ENCODE data around the gene PAPLN.
"Not testable (repeated sequence)": the region's sequence is repeated elsewhere in the genome, so short reads cannot be mapped to it uniquely, and the experiment has no call there.

The PAPLN gene, protein sequence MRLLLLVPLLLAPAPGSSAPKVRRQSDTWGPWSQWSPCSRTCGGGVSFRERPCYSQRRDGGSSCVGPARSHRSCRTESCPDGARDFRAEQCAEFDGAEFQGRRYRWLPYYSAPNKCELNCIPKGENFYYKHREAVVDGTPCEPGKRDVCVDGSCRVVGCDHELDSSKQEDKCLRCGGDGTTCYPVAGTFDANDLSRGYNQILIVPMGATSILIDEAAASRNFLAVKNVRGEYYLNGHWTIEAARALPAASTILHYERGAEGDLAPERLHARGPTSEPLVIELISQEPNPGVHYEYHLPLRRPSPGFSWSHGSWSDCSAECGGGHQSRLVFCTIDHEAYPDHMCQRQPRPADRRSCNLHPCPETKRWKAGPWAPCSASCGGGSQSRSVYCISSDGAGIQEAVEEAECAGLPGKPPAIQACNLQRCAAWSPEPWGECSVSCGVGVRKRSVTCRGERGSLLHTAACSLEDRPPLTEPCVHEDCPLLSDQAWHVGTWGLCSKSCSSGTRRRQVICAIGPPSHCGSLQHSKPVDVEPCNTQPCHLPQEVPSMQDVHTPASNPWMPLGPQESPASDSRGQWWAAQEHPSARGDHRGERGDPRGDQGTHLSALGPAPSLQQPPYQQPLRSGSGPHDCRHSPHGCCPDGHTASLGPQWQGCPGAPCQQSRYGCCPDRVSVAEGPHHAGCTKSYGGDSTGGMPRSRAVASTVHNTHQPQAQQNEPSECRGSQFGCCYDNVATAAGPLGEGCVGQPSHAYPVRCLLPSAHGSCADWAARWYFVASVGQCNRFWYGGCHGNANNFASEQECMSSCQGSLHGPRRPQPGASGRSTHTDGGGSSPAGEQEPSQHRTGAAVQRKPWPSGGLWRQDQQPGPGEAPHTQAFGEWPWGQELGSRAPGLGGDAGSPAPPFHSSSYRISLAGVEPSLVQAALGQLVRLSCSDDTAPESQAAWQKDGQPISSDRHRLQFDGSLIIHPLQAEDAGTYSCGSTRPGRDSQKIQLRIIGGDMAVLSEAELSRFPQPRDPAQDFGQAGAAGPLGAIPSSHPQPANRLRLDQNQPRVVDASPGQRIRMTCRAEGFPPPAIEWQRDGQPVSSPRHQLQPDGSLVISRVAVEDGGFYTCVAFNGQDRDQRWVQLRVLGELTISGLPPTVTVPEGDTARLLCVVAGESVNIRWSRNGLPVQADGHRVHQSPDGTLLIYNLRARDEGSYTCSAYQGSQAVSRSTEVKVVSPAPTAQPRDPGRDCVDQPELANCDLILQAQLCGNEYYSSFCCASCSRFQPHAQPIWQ

DNA sequence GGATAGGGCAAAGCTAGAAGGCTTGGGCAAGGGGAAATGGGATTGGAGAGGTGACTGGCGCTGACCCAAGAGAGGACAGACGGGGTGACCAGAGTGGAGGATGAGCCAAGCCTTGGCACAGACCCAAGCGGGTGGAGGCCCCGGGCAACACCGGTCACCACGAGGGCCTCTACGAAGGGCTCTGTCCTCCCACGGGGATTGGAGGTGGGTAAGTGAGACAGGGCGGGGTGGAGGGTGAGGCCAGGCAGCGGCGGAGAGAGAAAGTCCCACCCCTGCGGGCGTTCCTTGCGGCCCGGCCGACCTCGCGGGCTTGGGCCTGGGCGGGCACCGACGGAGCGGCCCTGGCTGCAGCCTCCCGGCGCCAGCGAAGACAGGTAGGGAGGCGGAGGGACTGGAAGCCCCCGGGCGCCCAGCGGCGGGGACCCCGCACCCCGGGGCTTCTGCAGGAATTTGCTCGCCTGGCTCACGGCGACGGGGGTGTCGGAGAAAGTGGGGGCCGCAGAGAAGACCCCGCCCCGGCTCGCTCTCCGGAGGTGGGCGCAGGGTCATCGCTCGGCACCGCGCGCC is at the start of gene PAPLN:
Gene PAPLN (plus strand): TSS at position 288 of the 567 bp plus-strand sequence. CDS start 2,273 bp downstream, outside the sequence.
- DNase-seq, result no peak

DNA sequence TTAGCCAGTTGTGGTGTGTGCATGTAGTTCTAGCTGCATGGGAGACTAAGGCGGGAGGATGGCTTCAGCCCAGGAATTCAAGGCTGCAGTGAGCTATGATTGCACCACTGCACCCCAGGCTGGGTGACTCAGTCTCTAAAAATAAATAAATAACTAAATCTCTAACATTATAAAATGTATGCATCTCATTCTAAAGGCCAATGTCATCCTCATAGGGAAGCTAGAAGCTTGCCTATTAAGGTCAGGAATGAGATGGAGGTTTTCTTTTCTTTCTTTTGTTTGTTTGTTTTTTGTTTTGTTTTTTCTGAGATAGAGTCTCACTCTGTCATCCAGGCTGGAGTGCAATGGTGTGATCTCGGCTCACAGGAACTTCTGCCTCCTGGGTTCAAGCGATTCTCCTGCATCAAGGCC is 48.8 kb upstream of the PAPLN start:
- DNase-seq, result no peak

DNA sequence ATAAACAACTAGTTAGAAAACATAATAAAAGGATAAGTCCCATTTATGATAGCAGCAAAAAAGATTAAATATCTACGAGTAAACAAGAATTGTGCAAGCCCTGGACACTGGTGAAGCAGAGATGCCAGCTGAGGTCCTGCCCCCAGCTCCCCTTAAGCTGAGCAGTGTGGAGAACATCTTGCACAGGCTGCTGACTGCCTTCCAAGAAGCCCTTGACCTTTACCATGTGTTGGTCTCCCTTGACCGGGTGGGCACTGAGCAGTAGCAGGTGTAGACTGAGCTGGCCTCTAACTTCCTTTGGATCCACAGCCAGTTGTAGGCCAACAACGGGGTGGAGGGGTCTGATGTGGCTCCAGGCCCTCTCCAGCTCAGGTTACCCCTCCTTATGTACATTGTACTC is 47.7 kb upstream of the PAPLN start:
- no peak for DNase-seq

DNA sequence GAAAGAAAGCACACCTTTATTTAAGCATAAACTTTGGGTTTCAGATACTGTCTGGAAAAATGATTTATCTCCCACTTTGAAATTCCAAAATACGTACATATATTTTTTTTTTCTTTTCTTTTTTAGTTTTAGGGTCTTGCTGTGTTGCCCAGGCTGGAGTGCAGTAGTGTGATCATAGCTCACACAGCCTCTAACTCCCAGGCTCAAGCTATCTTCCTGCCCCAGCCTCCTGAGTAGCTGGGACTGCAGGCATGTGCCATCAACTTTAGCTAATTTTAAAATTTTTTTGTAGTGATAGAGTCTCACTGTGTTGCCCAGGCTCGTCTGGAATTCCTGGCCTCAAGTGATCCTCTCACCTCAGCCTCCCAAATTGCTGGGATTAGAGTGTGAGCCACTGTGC is 45.9 kb upstream of the PAPLN start:
- DNase-seq, result no peak

DNA sequence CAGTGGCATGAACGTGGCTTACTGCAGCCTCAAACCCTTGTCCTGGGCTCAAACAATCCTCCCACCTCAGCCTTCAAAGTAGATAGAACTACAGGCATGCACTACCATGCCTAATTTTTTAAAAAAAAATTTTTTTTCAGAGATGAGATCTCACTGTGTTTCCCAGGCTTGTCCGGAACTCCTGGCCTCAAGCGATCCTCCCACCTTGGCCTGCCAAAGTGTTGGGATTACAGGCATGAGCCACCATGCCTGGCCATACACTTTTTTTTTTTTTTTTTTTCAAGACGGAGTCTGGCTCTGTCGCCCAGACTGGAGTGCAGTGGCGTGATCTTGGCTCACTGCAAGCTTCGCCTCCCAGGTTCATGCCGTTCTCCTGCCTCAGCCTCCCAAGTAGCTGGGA is 43.0 kb upstream of the PAPLN start:
- DNase-seq, result not testable (repeated sequence)

DNA sequence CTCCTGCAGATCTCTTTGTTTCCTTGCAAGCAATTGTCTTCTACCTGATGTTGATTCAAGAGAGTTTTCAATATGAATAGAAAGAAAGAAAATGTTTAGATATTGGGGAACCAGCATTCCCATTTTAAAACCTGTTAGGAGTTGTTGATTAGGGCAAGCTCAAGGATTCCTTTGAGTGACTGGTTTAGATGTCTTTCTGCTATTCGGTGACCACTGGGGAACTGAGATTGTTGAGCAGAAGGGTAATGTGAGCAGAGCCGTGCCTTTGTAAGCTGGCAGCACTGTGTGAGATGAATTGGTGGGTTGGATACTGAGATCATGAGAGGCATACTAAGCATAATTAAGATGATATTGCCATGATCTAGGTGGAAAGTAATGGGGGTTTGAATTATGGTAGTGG is 39.1 kb upstream of the PAPLN start:
- no peak for DNase-seq

DNA sequence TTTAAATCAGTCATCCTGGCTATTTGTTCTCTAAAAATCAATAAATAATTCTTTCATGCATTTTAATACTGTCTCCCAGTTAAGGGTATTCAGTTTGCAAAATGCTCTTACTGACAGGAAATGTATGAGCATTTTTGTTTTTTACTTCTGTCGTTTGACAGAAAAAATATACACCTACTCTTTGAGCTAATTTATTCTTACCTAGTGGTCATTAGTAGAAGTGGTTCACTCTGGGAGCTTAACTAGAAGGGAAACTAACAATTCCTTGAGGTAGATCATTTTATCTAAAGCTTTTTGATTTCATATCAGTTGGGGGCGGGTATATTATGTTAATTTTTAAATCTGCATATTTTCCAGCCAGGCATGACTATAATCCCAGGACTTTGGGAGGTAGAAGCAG is 33.8 kb upstream of the PAPLN start:
- no peak for DNase-seq

DNA sequence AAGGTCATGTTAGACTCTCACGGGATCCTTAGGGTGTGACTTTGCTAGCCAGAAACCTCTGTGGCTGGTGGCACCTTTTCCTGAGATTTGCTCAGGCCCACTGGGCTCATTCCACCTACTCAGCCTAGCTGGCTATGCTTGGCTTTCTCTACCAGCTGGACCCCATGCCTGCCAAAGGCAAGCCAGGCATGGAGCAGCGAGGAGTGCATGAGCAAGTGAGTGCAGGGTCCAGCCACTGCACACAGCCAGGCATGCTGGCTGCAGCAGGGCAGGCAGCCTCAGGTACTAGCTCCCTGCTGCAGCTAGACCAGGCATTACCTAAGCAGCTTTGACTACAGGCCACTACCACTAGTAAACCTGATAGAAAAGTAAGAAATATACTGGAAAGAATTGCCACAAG is 29.7 kb upstream of the PAPLN start:
- no peak for DNase-seq

DNA sequence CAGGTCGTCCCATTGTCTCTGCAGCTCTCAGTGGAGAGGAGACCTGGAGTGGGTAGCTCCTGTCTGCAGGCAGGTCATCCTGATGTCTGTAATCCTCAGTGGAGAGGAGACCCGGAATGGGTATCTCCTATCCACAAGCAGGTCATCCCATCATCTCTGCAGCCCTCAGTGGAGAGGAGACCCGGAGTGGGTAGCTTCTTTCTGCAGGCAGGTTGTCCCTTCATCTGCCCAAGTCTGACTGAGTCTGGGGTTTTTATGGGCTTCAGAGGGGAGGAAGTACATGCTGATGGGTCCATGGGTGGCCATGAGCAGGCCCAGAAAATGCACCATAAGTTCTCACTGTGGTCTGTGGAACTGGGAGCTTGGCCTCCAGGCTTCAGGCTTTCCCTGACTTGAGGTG is 28.9 kb upstream of the PAPLN start:
- no peak for DNase-seq

DNA sequence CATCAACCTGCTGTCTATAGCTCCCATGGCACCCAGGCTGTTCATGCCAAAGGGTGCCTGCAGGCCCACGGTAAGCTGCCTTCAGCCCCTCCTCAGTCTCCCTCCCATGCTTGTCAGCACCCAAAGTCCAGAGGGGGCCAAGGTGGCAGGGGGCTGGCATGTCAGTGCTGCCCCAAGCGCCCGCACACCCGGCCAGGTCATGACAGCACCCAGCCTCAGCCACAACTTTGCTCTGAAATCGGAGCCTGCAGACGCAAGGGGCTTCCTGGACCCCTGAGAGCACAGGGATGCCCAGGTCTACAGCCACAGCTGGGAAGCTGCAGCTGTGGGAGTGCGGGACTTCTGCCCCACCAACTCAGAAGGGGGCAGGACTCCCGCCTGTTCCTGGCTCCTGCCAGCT is 28.5 kb upstream of the PAPLN start:
- no peak for DNase-seq

DNA sequence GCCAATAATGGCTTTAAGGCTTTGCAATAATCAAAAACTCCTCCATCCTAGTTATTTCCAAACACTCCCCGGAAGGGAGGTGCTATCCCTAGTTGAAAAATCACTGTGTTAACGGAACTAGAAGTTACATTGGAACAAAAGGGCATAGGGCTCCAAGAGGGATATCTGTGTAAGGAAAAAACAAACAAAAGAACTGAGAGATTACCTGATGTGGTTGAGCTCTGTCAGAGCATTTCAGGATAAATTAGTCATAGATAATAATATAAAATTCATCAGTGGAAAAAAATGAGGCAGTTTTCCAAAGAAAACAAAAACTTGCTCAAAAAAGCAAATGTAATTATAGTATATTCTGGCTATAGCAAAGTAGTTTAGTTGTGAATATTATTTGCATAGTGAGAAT is 27.4 kb upstream of the PAPLN start:
- DNase-seq, result no peak

DNA sequence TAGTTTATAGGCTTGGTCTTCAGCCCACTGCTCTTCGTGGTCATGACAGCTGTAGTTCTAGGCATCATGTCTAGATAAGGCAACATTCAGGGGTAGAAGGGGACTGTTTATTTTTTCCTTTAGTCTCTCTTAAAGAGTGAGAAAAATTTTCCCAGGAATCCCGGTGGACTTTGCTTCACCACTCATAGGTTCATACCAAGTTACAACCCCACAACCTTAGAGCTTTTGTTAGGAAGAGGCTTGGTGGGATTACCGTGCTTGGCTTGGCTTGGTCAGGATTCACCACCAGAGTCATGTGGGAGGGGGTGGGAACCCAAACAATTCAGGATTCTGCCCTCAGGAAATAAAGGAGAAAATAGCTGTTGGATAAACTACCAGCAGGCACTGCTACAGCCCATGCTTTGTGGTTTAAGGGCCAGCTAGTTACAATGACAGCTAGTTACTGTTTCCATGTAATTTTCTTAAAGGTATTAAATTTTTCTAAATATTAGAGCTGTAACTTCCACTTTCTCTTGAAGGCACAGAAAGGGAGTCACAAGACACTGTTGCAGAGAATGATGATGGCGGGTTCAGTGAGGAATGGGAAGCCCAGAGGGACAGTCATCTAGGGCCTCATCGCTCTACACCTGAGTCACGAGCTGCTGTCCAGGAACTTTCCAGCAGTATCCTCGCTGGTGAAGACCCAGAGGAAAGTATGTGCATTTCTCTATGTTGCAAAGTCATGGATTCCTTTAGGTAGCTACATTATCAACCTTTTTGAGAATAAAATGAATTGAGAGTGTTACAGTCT is 25.9 kb upstream of the PAPLN start:
- DNase-seq, result no peak

DNA sequence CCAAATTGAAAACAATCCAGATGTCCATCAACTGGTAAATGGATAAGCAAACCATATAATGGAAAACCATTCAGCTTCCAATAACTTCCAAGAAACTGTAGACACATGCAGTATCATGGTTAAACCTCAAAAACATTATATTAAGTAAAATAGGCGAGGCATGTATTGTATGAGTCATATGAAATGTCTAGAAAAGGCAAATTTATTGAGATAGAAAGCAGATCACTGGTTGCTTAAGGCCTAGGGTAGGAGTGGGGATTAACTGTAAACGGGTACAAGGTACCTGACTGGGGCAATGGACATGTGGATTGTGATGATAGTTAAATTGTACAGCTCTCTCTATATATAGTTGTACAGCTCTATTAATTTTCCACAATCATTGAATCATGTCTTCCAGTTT is 21.3 kb upstream of the PAPLN start:
- no peak for DNase-seq

DNA sequence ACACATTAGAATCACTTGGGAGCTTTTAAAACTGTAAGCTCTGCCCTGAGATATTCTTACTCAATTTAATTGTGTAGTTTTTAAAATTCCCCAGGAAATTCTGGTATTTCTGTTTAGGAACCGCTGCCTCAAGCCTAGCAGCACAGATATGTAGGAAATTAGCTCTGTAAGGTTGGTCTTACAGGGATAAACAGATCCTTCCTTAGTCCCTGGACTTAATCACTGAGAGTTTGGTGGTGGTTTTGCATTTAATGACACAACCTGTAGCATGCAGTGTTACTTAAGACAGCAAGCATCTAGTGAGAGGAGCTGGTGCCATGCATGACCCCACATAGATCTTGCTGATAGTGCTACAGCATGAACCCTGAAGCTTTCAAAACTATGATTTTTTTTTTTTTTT is 19.9 kb upstream of the PAPLN start:
- DNase-seq, result no peak

DNA sequence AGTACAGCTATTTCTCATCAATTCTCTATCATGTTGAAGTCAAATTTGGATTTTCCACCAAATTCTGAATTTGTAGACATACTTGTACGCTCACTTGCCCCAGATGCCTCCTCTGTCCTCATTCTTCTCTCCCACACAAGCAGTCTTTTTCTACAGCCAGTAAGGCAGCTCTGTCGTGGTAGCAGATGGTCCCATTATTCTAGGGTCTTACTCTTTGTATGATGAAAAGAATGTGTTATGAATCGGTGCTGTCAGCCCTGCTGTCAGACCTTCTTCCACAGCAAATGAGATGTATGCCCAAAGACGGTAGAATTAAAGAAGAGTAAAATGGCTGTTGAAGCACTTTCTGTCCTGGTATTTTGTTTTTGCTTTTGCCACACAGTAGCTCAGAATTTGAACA is 17.2 kb upstream of the PAPLN start:
- no peak for DNase-seq

DNA sequence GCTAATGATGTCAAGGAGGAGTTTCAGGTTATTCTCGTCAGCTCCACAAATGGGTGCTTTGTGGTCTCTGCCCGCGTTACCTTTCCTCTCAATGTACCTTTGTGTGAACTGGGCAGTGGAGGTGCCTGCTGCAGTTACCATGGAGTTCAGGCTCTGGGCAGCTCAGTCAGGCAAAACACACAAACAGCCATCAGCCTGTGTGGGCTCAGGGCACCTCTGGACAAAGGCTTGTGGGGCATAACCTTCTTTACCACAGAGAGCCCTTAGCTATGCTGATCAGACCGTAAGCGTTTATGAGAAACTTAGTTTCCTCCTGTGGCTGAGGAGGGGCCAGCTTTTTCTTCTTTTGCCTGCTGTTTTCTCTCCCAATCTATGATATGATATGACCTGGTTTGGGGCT is 16.7 kb upstream of the PAPLN start:
- DNase-seq, result no peak

DNA sequence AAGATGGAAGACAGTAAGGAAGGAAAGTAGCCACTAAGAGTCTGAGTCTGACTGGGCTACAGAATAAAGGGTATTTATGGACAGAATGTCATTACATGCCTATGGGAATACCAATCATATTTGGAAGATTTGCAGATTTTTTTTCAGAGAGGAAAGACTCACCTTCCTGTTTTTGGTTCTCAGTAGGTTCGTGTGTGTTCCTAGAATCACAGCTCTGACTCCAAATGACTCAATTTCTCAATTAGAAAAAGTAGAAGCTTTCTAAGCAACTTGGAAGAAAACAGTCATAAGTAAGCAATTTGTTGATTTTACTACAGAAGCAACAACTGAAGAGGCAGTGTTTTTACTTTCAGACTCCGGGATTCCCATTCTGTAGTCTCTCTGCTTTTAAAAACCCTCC is 15.4 kb upstream of the PAPLN start:
- peak; percentile 52 for DNase-seq

DNA sequence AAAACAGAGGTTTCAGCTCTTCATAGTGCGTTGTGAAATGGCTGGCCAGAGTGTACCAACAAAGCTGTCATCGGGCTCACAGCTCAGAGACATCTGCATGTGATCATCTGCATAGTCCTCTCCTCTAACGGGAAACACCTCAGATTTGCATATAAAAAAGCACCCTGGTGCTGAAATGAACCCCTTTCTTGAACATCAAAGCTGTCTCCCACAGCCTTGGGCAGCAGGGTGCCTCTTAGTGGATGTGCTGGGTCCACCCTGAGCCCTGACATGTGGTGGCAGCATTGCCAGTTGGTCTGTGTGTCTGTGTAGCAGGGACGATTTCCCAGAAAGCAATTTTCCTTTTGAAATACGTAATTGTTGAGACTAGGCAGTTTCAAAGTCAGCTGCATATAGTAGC is 14.3 kb upstream of the PAPLN start:
- DNase-seq, result peak; percentile 53

DNA sequence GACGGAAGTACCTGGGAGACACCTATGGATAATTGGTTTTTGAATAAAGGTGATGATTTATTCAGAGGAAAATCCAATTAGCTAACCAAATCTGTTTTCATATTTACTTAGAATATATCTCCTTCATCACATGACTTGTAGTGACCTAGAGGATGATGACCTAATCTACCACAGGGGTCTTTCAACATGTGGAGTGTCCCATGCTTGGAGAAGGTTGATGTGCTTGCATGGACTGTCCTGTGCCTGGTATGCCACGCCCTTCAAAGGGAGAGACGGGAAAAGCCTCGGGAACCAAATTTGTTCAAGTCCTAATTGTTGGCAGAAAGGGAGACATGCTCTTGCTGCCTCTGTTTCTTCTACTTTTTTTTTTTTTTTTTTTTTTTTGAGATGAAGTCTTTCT is 11.8 kb upstream of the PAPLN start:
- no peak for DNase-seq

DNA sequence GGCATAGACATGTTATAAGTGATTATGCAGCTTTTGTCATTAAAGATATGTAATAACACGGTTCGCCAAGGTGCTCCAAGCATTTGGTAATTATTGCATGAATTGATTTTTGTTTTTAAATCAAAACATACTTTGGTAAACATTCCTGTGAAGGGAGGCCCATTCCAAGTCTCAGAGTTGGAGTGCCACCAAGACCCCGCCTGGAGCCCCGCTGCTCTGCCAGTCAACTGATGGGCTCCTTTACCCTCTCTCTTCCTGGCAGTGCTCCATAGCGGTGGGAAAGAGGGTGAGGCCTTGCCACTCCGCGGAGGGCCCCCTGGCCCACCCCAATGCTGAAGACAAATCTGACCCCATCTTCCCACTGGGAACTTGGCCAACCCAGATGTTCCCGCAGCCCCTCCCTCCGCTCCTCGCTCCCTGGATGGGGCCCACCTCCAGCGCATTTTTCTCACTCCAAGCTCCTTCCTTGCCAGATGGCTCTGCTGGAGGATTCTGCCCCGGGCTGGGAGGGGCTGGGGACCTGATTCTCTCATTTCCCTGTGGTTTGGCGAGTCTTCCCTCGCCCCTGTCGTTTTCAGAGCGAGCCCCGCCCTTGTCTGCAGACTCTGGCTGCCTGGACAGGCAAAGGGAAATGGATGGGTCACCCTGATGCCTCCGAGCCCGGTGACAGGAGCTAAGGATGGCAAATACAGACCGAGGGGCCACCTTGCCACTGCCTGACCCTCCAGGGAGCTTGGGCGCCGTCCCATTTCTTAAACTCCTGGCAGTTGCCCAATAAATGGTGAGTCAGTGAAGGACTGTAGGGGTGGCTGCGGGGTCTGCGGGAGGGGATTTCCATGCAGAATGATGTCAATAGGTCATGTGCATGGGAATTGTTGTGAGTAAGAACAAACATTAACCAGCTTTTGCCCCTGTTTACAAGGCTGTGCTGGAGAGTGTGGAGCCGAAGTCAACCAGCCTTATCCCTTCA is 9.2 kb upstream of the PAPLN start:
- no peak for DNase-seq

DNA sequence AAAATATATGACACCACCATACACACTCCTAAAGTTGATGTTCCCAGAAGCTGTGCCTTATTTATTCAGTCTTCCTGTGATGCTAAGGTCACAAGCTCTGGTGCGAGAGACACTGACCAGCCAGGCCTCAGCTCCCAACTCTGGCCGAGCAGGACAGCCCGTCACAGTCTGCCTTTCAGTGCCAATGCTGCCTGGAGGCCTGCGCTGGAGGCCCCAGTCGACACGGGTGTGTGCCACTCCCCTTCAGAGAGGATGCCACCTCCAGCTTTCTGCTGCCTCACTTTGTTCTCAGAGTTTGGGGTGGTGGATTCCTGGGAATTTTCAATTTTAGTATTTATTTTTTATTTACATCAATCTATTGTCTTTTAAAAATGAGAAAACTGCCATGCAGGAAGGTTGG is 7.3 kb upstream of the PAPLN start:
- DNase-seq, result no peak
